HS-27A (cell line): Measurements from ENCODE around the gene TMEM132A.
"Not testable (repeated sequence)": the region's sequence is repeated elsewhere in the genome, so short reads cannot be mapped to it uniquely, and the experiment has no call there.

Experiments
- DNase-seq: peaks from one replicate; pipeline ENCODE4 v3.0.0-alpha.2; 2012; ENCODE audit warnings: low read depth, missing footprints

The TMEM132A gene

DNA sequence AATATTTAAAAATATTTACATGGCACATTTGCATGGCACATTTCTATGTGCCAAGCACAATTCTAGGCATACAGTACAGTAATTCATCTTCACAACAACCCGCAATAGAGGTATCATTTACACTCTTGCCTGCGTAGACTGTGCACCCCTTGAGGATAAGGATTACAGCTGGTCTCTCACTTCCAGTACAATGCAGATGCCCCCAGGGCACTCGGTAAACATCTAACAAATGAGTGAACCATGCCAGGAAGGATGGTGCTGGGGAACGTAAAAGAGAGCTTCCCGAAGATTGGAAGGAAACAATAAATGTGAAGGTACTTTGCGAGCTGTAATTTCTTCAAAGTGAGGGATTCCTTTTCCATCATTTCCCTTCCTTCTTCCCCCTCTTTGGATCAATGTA lies 19.2 kb upstream of the TMEM132A start:
- no peak for DNase-seq

DNA sequence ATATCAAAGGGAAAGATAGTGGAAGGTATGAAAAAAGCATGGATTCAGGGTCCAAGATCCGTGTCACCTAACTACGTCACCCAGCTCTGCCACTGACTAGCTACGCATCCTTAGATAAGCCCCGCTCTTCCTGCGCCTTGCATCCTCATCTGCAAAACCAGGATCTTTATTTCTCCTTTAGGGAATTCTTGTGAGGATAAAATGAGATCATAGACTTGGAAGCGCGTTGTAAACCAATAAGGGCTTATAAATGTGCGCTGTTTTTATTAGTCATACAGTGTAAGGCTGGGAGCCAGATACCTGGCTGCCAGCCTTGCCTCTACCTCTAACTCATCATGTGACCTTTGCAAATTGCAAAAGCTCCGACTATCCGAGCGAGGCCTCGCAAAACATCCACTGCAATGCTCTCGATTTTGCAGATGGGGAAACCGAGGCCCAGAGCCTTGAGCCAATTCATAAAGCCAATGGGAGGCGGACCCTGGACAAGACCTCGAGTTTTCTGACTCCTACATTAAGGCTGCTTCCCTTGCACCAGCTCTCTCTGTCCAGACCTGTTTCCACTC lies 18.6 kb upstream of the TMEM132A start:
- DNase-seq: no peak

DNA sequence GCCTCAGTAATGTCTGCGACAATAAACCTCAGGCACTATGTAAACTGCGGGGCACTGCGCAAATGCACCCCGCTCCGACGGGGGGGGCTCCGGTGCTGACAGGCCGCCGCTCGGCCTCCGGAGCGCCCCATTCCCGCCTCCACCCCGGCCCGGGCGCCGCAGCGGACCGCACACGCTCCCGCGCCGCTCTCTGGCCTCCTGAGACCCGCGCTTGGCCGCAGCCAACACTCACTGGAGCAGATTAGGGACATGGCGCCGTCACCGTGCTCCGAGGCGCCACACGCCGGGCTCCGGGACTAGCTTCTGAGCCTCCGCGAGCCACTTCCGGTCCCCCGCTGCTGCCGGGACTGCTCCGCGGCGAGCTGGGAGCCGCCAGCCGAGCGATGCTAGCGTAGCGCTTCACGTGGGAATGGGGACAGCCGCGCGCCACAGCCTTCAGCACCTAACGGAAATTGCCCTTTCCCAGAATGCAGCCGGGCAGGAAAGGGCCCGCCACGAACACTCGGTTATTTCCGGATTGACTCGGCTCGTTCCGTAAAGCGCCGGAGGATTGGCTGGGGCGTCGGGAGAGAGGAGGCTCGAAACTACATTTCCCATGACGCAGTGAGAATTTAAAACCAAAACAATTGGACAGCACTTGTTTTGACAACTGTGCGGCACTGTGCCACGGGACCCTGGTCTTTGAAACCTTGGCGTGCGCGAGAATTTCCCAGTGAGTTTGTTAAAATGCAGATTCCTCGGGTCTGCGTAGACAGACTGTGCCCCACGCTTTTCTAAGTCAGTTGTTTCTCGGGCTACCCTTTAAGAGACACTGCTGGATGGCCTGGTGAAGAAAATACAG lies 17.9 kb upstream of the TMEM132A start, which contains the start of gene PRPF19:
Gene PRPF19, minus strand, starts transcription at position 454 of the 841 bp plus-strand sequence. Its CDS starts 203 bp downstream, at position 251.
- peak; percentile 91 for DNase-seq

DNA sequence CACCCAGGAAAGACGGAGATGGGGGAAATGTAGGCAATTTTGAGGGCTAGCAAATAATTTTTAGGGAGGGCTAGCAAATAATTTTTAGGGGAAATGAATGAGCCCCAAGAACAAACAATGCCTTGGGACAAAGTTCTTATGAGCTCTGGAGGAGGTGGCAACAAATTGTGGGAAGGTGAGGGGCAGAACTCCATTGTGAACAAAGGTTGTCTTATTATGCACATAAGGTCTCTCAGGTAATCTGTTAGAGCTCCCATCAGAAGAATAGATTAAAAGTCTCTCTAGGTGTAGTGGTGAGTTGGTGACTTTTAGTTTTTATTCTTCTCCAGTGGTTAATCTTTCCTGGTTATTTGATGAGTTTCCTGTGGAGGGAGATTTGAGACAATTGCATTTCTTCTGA lies 15.5 kb upstream of the TMEM132A start:
- DNase-seq: no peak

- not testable (repeated sequence) for DNase-seq
Observed at GRCh38 chr11:60909680-60910280, 14.5 kb upstream of the TMEM132A start.

- DNase-seq: no peak
Observed at GRCh38 chr11:60910281-60910687, 14.0 kb upstream of the TMEM132A start.

- DNase-seq: no peak
Observed at GRCh38 chr11:60910711-60911380, 13.4 kb upstream of the TMEM132A start.

GRCh38 chr11:60912223-60912850 lies 11.9 kb upstream of the TMEM132A start:
- DNase-seq: no peak

- no peak for DNase-seq
Observed at GRCh38 chr11:60912851-60913528, 11.3 kb upstream of the TMEM132A start.

DNA sequence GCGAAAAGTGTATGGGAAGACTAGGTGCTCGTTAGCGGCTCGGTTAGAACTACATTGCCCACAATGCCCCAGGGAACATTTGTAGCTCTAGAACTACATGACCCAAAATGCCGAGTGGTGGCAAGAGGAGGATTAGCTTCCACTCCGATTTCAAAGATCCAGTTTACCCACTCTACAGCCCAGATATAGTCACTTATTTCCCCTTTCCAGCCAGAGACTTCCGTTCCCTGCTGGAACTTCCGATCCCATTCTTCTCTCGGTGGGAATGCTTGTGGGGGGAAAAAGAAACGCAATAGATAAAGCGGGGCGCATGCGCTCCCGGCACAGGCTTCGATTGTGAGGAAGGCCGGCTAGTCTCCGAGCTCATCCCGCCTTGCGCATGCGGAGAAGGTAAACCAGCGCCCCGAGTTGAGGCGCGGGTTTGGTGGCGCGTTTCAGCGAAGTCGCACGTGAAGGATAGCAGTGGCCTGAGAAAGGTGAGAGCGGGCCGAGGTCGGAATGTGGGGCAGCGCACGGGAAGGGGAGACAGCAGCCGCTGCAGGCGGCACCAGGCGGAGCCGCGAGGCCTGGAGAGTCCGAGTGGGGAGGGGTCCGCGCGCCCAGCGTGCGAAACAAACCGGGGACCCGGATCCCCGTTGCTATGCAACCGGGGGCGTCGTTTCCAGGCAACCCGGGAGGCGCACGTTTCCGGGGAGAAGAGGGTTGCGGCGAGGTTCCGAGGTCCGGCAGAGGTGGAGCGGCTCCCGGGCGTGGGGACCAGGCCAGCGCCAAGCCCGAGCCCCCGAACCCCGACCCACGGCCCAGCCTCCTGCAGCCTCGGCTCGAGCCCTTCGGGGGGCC lies 10.2 kb upstream of the TMEM132A start, which contains the start of gene TMEM109:
Gene TMEM109, plus strand, starts transcription at position 366 of the 840 bp plus-strand sequence. CDS start 5,536 bp downstream, outside the sequence.
- peak; percentile 84 for DNase-seq

DNA sequence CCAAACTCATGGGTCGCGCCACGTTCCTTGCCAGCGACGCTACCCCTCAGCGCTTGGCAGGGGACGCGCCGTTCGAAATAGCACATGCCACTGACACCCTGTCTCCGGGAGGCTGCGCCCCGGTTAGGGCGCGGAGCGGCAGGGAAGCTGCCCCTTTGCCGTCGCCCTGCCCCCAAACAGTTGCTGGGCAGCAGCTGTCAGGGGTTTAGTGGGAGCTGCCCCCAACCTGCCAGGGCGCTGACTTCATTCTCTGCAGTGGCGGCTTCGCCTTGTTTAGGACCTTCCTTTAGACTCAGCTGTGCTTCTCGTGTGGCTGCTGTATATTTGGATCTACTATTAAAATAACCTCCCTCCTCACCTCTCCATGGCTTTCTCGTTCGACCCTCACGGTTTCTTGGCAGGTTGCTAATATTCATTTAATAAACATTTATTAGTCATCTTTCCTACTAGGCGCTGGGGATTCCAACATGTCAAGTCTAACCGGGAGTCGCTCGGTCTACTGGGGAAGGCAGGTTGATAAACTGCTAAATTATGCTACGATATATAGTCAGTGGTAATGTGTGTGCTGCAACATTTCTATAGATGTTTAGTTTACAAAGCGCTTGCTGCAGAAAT lies 9.5 kb upstream of the TMEM132A start:
- no peak for DNase-seq

DNA sequence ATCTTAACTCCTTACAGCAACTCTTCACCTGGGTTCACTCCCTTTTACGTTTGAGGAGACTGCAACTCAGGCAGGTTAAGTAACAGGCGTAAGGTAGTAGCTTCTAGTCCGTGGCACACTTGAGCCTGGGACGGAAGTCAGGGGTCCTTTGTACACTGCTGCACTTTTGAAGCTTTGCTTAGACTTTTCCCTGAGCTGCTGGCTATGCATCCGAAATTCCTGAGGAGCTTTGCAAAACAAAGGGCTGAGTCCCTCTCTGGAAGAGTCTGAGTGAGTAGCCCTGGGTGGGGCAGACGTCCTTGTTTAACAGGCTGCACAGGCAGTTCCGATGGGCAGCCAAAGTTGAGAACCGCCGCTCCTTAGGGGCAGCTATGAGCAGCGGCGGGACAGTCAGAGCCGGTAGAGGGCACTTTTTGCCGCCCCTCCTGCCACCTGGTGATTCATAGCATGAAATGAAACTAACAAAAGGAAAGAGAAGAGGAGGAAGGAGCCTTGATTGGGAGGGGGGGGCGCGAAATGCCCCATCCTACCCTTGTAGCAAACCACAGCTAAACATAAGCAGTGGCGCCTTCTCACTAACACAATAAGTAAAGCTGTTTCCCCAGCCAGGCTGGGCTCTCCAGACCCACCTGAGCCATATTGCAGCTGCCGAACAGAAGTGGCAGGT lies 8.9 kb upstream of the TMEM132A start:
- DNase-seq: no peak

GRCh38 chr11:60916669-60917206 lies 7.5 kb upstream of the TMEM132A start:
- DNase-seq: no peak

DNA sequence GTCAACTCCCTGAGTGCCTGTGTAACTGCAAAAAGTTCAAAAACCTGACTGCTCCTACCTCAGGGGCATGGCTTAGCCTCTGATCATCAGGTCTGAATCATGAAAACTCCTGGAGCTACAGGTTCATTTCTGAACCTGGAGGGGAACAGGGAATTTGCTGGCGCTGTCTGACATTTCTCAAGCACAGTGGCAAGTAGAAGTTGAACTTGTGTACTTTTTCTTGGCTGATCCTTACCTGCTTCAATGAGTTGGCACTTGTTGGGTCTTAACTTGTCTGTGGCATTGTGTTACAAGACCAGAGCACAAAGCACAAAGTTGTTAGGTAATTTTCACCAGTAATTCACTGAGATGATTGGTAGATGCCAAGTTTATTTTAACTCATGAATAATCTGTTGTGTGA lies 7.0 kb upstream of the TMEM132A start:
- no peak for DNase-seq

- DNase-seq: no peak
Observed at GRCh38 chr11:60918251-60918938, 5.9 kb upstream of the TMEM132A start.

DNA sequence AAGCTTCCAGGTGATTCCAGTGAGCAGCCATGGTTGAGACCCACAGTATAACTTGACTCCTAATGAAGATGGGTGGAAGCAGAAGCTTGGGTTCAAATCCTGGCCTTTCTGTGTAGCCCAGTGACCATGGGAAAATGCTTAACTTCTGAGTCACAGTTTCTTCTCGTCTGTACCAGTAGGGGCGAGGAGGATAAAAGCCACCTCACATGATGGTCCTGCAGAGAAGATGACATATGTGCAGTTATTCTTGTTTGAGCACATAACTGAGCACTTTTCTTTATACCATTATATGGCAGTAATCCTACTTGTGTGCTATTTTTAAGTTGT lies 5.4 kb upstream of the TMEM132A start:
- no peak for DNase-seq

DNA sequence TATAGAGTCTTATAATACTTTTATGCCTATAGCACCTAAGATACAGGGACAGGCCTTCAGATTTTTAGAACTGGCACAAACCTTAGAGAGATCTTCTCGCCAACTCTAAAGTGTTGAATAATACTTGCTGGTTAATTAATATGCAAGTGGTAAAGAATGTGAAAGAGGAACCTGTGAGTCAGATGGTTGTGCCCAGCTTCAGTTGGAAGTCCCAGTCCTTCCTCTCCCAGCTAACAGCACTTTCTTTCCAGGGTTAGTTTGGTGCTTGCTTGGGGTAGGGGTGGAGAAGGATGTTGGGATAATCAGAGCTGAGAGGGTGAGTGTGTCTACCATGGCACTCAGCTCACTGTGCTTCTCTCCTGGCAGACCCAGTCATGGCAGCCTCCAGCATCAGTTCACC lies 4.9 kb upstream of the TMEM132A start:
- no peak for DNase-seq

DNA sequence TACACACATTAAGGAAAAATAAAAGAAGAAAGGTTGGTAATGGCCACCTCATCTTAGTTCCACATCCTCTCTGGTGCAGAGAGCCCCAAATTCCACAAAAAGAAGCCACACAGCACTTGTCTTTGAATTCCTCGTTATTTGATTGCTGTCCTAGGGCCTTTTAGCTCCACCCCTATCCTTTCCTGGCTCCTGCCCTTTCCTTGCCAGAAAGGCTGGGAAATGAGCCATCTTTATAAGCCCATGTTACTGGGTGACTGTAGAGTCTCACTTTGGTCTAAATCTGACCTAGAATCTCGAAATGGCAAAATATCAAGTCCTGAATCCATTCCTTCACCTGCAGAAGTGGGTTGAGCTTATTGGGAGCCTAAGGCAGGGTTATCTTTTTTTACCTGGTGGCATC lies 4.3 kb upstream of the TMEM132A start:
- no peak for DNase-seq

DNA sequence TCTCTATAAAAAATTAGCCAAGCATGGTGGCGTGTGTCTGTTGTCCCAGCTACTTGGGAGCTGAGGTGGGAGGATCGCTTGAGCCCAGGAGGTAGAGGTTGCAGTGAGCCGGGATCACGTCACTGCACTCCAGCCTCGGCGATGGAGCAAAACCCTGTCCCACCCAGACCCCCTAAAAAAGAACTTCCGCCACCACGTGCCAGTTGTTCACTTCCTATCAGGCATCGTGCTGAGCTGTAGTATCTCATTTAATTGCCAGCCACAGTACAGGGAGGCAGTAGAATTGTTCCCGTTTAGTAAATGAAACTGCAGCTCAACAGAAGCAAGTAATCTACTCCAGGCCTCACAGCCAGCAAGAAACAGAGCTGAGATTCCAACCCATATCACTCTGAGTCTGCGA lies 3.0 kb upstream of the TMEM132A start:
- DNase-seq: no peak
